Activated CD4-positive, alpha-beta T cell treated with anti-CD3 and anti-CD28 coated beads, Interleukin-10, Interleukin-2, amounts not matched to agents 100 ng/mL and 50 ng/mL, durations not matched to agents 16 hours and 8 hours (primary cell): ENCODE data around the gene LTBP1.

ENCODE experiments used
- DNase-seq: peaks from one replicate; pipeline ENCODE4 v3.0.0-alpha.2; 2020

The LTBP1 gene

GRCh38 chr2:33277002-33277426 is 330.3 kb downstream of the LTBP1 start:
- no peak for DNase-seq

DNA sequence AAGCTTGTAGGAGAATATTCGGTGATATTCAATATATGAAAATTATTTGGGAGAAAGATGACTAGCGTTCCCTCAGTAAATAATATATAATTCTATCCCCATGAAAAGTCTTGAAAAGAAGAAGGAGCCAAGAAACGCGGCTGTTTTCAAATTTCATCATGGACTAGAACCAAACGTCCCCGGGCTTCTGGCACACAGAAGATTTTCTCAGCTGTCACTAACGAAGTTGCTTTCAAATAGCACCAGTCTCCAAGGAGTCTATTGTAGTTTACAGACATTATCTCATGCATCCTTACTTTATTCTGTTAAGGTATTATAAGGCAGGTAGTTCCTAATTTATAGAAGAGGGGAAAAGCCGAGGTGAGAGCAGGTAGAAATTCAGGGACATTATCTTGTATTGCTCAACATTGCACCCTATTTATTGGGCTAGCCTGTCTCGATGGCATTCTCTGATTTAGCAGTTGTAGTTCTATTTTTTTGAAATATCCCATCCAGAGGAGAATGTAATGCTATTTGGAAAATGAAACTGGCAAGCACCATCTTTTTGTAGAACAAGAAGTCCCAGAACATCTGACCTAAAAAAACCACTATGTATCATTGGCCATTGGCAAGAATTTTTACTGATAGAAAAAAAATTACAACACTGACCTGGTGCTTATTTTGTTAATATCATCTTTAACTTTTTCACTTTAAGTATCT is 331.6 kb downstream of the LTBP1 start:
- DNase-seq, result no peak

GRCh38 chr2:33284287-33284686 is 337.5 kb downstream of the LTBP1 start:
- no peak for DNase-seq

DNA sequence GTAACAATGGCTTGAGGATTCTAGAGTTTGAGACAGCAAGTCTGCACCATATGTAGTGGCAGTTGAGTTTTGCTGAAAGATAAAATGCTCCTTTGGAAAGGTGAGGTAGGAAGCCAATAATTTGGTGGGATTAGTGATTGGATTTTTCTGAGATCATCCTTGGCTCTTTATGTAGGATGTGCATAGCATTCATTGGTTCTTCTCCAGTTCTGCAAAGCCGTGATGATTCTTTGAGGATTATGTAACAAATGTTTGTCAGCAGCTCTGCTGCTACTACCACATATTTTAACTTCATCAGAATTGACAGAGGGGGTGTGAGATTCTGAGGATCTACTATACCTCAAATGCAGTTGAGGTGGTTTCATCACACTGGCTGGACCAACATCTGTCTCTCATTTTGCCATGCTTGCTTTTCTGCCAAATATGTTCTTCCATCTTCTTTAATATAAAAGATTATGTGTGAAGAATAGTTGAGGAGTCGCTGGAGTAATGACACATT is 340.8 kb downstream of the LTBP1 start:
- no peak for DNase-seq

GRCh38 chr2:33288011-33288410 is 341.3 kb downstream of the LTBP1 start:
- no peak for DNase-seq

DNA sequence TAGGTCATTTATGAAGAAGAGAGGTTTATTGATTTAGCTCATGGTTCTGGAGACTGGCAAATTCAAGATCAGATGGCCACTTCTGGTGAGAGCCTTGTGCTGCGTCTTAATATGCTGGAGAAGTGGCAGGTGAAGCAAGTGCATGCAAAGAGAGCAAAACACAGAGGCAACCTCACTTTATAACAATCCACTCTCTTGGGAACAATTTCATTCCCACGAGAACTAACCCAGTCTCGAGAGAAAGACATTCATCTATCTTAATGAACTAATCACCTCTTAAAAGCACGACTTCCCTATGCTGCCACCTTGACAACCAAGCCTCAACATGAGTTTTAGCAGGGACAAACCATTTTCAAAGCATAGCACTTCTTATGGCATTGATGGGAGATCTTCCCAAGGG is 343.2 kb downstream of the LTBP1 start:
- DNase-seq, result no peak

GRCh38 chr2:33291278-33292013 is 344.7 kb downstream of the LTBP1 start:
- no peak for DNase-seq

- DNase-seq, result no peak
Measured at GRCh38 chr2:33292063-33292462, 345.3 kb downstream of the LTBP1 start.

DNA sequence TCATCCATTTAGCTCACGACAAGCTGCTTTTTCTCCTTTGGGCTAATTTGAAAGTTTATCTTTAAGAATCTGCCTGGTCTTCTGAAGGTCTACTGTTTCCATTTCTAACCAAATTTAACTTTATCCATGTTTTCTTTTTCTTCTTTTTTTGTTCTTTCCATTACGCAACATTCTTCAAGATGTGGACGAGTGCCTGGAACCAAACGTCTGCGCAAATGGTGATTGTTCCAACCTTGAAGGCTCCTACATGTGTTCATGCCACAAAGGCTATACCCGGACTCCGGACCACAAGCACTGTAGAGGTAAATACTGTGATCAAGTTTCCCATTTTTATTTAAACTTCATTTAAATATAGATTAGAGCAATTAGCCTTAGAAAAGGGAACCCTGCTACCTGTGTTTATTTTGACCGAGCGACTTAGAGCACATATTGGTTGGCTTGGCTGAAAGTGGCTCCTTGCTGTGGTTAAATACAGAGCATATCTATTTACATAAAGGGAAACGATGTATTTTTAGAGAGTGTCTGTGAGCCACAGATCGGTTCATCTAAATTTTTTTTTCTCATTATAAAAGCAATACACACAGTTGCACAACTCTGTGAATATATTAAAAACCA is 346.3 kb downstream of the LTBP1 start:
- DNase-seq, result no peak

DNA sequence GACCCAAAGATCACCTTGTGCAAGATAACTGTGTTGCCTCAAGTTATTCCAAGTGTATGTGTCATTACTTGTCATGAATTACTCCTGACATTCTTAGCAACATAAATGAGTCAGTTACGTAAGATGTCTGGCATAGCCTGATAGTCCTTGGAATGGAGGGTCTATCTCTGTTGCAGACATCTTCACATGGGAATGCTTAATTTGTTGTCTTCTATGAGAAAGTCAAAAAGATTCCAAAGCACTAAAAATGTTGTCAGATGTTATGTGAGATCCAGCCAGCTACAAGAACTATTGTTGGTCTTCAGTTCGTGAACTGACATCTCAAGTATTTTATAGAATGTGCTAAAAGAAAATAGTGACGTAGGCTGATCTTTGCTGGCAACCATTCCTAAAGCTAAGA is 351.5 kb downstream of the LTBP1 start:
- no peak for DNase-seq

DNA sequence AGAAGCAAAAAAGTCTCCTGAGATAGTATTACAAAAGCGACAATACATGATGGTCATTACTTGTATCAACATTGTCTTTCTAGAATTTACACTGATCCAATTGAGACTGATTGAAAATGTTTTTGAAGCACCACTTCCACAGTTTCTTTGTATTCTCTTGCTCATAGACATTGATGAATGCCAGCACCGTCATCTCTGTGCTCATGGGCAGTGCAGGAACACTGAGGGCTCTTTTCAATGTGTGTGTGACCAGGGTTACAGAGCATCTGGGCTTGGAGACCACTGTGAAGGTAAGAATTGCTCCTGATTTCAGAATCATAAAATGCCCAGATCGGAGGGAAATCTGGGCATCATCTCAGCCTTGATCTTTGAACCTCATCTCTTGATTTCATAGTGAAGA is 354.6 kb downstream of the LTBP1 start:
- DNase-seq, result no peak

DNA sequence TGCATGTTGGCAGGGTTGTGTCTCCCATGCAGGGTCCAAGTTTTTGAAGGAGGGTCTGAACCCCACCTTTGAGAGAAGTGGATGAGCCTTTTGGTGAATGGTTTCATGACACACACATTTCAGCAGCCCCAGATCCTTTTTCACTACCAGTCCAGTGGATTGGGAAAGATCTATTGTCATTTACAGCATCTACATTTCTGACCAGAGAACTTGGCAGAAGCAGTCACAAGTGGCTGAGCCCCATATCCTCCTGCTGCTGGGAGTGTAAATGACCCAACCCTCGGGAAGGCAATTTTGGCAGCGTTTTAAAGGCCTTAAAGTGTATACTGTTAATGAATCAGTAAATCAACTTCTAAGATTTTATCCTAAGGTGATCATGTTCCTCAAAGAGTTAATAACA is 355.6 kb downstream of the LTBP1 start:
- no peak for DNase-seq

DNA sequence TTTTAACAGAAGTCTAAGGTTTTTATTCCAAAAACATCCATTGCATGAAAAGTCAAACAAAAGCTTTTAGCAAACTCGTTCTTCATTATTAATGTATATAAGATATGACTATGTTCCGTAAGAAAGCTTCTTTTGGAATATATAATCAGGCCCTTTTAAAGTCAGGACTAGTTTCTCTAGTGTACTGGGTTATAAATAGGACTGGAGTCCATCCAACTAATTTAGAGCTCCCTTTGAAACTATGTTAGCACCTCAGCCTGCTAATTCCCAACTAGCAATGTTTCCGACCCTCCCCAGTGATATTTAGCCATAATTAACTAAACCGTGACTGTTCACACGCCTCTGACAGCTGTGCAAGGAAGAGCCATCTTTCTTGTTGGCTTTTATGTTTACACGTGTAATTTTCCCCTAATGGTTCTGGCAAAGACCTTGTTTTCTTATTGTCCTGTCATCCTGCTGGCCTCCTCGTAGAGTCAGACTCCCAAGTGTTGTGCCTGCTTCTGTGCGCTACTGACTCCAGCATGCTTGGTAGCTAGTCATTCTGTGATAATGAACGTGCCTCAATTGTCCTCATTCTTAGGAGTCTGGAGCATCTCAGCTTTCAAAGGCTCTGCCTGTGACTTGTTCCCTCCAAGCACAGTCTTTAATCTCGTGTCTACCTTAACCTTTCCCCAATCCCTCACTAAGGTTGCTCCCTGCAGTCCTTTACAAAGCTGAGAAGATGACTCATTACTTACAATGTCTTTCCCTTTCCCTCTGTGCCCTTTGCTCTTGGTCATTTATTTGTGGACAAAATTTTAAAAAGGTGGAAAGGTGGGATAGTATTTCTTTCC is 357.5 kb downstream of the LTBP1 start:
- no peak for DNase-seq

- no peak for DNase-seq
Measured at GRCh38 chr2:33307659-33308270, 361.0 kb downstream of the LTBP1 start.

- DNase-seq, result no peak
Measured at GRCh38 chr2:33312355-33312754, 365.6 kb downstream of the LTBP1 start.

GRCh38 chr2:33313039-33313438 is 366.3 kb downstream of the LTBP1 start:
- no peak for DNase-seq

DNA sequence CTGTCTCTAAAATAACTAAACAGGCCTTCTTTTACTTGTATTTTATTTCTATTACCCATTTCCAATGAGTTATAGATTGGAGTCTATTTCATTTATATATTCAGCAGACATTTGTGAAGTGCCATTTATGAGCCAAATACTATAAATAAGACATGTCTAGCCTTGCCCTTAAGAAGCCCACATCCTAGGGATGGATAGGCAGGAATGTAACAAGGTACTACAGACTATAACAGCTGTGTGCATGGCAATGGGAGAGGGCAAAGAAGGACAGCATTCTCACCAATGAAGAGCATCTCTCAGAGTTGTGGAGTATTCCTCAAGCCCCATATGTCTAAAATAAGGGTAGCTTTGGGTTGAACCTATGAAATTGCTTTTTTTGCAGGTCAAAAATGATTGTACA is 367.8 kb downstream of the LTBP1 start:
- no peak for DNase-seq

DNA sequence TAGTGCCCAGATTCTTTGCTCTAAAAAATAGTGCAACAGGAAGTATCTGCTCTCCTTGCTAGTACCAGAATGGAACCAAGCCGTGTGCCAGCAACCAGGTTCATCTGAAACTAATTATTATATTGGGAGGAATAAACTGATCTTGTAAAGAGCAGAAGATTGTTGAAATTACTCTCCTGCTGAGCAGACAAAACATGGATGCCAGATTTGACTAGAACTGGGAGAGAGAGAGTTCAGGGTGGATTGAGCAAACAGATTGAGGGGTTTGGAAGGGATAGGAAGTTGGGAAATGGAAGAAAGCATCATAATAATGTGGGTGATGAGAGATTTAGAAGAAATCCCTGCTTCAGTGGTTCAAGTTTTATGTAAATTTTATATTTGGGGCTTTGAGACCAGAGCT is 369.6 kb downstream of the LTBP1 start:
- no peak for DNase-seq

DNA sequence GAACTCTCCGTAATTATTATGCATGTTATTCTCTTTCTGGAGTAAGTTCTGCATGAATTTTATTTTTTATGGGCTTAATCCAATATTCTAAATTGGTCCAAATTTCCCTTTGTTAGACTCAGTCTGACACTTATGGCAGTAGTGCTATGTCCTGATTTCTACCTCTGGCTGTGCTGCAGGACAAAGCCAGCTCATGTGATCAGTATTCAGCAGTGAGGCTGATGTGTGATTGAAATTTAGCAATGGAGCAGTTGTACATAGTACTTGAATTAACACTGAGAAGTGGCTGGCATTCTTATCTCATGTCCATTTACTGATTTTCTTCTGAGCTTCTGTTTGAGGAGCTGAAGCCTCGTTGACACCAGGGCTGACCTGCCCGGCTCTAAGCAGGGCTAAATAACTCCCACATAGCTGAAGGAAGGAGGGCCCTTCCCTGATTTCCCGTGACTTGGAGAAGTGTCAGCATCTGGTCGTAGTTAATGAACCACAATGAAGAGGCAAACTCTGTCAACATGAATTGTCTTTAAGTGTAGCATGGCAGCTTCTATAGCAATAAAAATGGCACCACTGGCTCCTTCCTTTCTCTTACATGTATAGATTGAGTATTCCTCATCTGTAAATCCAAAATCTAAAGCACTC is 370.7 kb downstream of the LTBP1 start:
- DNase-seq, result no peak

DNA sequence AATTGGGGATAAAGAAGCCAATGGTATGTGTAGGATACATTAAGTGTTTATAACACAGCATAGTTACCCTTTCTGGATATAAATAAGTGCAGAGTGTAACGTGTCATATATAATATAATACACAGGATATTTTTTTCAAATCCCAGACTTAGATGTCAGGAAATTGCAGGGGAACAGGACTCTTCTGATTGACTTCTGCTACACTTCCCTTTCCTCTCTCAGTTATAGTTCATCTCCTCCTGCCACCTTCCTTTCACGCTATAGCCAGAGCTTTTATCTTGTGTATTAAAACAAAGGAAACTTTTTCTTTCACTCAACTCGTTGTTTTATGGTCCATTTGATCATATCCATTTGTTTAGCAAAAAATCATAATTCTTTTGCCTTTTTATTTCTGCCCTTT is 371.7 kb downstream of the LTBP1 start:
- DNase-seq, result no peak

GRCh38 chr2:33320573-33320972 is 373.8 kb downstream of the LTBP1 start:
- DNase-seq, result peak; percentile 31

GRCh38 chr2:33321236-33321771 is 374.6 kb downstream of the LTBP1 start:
- peak; percentile 92 for DNase-seq
